Mucosa of descending colon (tissue), 3 donors: Measurements from ENCODE around the gene ANGEL2. TPM values are rescaled to one million over a fixed set of nuclear protein-coding genes. Genes with fewer than 3 reads are reported as not detected.

Experiments
- ATAC-seq: fragments of 200-7000 bp; cut with Tn5 transposase; one replicate; pipeline ENCODE4 v1.9.1; 2020; ENCODE audit warnings: mild to moderate bottlenecking, moderate library complexity
- DNase-seq, 3 donors: peaks; one replicate each; pipeline ENCODE4 v3.0.0-alpha.2; 2020
- H3K36me3 ChIP-seq: fragments of 200-600 bp; one replicate; pipeline ENCODE4 v1.8.0; 2021; ENCODE audit warnings: low read depth, mild to moderate bottlenecking
- H3K4me1 ChIP-seq: fragments of 200-600 bp; one replicate; pipeline ENCODE4 v1.8.0; 2021; ENCODE audit warnings: low read depth, mild to moderate bottlenecking
- H3K4me3 ChIP-seq: fragments of 200-600 bp; one replicate; pipeline ENCODE4 v1.8.0; 2021; ENCODE audit warnings: mild to moderate bottlenecking
- H3K9me3 ChIP-seq: fragments of 200-600 bp; one replicate; pipeline ENCODE4 v1.8.0; 2021; ENCODE audit warnings: mild to moderate bottlenecking
- intact Hi-C, 2 donors: fragments of 100-400 bp; cut with DNase I in 1 of 2; cut with micrococcal nuclease in 1 of 2; formaldehyde crosslinking; loops; one replicate each; pipeline versions ENCODE4 v1.11.0 to v1.11.1; 2022; cut with DNase I, micrococcal nuclease
- total RNA-seq, 3 donors: library from RNA; stranded (reverse); fragmentation: NEBNext Ultra II Directional in 2 of 3; extraction: Animal tissue kit (Norgen Biotek cat#: 25700) in 2 of 3; gene quantifications; one replicate each; pipeline versions ENCODE4 v1.2.1 to v1.2.4, GENCODE V29; 2021 to 2023
- TF ChIP-seq, protein P1 (sequence below): fragments of 200-600 bp; IDR thresholded peaks from one replicate; pipeline ENCODE4 v1.8.0; 2022; ENCODE audit warnings: antibody characterized with exemption, mild to moderate bottlenecking
- donor health status: DM: no; HTN: no; CAD: no; lungs with moderate emphysema.
- donor health status: DM: no; HTN: no; CAD: no.
- donor health status: DM: no; HTN: yes; CAD: no.

Gene ANGEL2
- total RNA-seq, 3 donors from 2014 or later: 24.7 to 35.1 (median 33.3) TPM

DNA sequence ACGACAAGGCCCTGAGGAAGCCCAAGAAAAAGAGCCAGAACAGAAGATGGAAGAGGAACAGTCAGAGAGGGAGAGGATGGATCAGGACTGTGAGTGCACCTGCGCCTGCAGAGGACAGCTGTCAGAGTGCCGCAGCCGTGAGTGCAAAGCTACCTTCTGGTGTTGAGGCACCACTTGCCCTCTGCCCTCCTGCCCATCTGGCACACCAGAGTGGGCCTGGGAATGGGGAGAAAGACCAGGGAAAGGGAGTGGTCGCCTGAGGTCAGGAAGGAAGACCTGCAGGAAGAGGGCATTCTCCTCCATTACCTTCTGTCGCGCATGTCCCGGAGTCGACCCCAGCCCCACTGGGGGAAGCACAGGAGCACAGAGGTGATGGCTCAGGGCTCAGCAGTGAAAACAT, 39.1 kb downstream of the ANGEL2 start:
- Histone ChIP-seq H3K4me3 (no peak overlapping the region), H3K9me3 (no peaks in the 10 kb centered on the region), H3K36me3 (no peaks in the 10 kb centered on the region), H3K4me1 (no peaks in the 10 kb centered on the region)
- ATAC-seq (no peak), DNase-seq (no peak)
- intact Hi-C loops: no loop called here
- TF ChIP-seq, protein P1, sequence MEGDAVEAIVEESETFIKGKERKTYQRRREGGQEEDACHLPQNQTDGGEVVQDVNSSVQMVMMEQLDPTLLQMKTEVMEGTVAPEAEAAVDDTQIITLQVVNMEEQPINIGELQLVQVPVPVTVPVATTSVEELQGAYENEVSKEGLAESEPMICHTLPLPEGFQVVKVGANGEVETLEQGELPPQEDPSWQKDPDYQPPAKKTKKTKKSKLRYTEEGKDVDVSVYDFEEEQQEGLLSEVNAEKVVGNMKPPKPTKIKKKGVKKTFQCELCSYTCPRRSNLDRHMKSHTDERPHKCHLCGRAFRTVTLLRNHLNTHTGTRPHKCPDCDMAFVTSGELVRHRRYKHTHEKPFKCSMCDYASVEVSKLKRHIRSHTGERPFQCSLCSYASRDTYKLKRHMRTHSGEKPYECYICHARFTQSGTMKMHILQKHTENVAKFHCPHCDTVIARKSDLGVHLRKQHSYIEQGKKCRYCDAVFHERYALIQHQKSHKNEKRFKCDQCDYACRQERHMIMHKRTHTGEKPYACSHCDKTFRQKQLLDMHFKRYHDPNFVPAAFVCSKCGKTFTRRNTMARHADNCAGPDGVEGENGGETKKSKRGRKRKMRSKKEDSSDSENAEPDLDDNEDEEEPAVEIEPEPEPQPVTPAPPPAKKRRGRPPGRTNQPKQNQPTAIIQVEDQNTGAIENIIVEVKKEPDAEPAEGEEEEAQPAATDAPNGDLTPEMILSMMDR: no peak

DNA sequence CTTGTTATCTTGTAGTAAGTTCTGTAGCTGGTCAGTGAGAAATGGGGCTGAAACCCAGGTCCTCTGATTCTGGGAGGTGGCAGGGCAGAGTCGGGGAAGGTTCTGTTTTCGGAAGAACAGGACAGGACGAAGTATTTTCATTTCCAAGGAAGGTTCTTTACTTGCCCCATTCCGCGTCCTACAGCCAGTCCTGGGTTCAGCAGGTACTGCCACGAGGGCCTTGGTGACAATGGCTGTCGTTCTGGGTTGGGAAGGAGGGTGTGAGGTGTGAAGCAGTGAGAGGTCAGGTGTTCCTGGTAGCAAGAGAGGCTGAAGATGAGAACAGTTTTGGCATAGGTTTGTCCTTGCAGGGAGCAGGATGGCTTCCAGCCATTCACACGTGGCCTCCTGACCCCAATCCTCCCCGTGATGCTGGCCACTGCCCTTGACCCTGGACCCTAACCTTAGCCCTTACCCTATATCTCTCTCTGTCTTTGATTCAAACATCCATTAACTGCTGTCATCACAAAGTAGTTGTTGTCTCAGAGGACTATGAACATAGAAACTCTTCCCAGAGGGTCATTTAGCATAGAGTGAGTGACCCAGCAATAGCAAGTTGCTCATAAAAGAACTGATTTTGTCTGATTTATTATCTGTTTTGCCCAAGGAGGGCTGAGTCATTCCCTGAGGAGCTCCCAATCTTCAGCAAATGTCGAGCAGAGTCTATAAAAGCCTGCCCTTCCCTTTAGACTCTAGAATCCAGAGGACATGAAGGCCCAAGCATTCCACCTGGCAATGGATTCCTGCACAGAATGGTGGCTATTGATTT, 40.4 kb downstream of the ANGEL2 start:
- intact Hi-C loops: no loop called here

DNA sequence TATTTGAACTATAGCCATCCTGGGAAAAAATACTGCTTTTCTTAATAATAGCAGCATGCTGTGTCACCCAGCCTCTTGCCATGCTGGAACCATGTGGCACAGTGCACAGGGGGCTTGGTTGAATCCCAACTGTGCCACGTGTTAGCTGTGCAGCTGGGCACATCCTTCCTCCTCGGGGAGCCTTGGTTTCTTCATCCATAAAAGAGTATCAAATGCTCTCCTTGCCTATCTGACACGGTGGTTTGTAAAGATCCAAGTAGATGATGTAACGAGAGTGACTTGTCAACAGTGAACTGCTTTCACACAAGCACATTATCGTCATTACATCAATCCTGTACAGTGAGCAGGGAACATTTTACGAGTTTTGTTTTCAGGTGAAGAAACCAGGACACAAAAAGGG, 41.0 kb downstream of the ANGEL2 start:
- intact Hi-C loops: no loop called here
- Histone ChIP-seq H3K36me3 (no peaks in the 10 kb centered on the region), H3K4me1 (no peaks in the 10 kb centered on the region), H3K4me3 (no peak overlapping the region), H3K9me3 (no peaks in the 10 kb centered on the region)
- TF ChIP-seq, protein P1: no peak
- no peak for DNase-seq
- no peak for ATAC-seq

More for the DNA sequence above, 40.4 kb downstream of the ANGEL2 start:
- TF ChIP-seq, protein P1: no peak
- Histone ChIP-seq H3K36me3 (no peaks in the 10 kb centered on the region), H3K4me1 (no peaks in the 10 kb centered on the region), H3K4me3 (no peak overlapping the region), H3K9me3 (no peaks in the 10 kb centered on the region)
- no peak for ATAC-seq
- no peak for DNase-seq

DNA sequence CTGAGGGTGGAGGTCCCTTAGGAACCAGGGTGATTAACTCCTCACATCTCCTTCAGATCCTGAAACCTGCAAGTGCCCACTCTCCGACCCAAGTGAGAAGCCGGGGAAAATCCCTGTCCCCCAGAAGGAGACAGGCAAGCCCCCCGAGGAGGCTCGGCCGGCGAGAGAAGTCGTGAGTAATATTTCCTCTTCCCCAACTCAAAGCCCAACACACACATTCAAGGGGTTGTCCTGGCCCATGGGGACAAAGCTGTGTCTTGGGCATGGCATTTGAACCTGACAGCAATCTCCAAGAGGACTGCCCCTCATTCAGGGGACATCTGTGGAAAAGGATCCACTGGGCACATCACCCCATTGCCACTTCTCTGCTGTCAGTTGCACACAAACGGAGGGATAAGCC, 41.8 kb downstream of the ANGEL2 start:
- no peaks in the 10 kb centered on the region for H3K36me3 ChIP-seq
- TF ChIP-seq, protein P1: no peak
- DNase-seq: no peak
- no peak overlapping the region for H3K4me3 ChIP-seq
- H3K9me3 ChIP-seq: no peaks in the 10 kb centered on the region
- intact Hi-C loops: no loop called here
- no peak for ATAC-seq
- H3K4me1 ChIP-seq: no peaks in the 10 kb centered on the region

DNA sequence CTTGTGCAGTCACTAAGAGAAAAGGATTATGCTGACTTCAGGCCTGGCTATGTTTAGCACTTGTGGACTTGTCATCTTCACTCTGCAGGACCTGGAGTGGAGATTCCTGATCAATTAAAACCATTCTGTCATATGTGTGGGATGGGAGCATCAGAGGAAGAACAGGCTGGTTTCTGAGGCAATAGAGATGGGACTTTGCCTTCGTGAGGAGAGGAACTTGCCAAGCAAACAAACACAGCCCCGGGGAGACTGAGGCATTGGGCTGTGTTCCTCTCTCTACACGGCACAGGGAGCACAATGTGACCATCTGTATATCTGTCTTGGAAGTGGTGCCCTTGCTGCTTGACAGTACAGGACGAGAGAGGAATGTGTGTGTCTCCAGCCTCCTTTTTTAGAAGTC, 42.2 kb downstream of the ANGEL2 start:
- no peaks in the 10 kb centered on the region for H3K9me3 ChIP-seq
- H3K4me1 ChIP-seq: no peaks in the 10 kb centered on the region
- DNase-seq: no peak
- intact Hi-C loops: no loop called here
- ATAC-seq: no peak
- H3K4me3 ChIP-seq: no peak overlapping the region
- TF ChIP-seq, protein P1: no peak
- no peaks in the 10 kb centered on the region for H3K36me3 ChIP-seq
